KOPT-K1 (cell line): ENCODE measurements around the gene ARSK.
"Not testable (repeated sequence)": the region's sequence is repeated elsewhere in the genome, so short reads cannot be mapped to it uniquely, and the experiment has no call there.

Experiments used
- H3K27ac ChIP-seq: fragments of 200-600 bp; sonication (generic); 2 replicates; pipeline ENCODE4 v1.5.1; 2016; ENCODE audit warnings: antibody characterized with exemption, mild to moderate bottlenecking, low read depth, low read length; ENCODE audit not compliant: poor library complexity, severe bottlenecking
- H3K36me3 ChIP-seq: fragments of 200-600 bp; sonication (generic); 2 replicates; pipeline ENCODE4 v1.5.1; 2017; ENCODE audit warnings: antibody characterized with exemption, mild to moderate bottlenecking, low read length, moderate library complexity; ENCODE audit not compliant: insufficient read depth
- H3K9me3 ChIP-seq: fragments of 200-600 bp; sonication (generic); 2 replicates; pipeline ENCODE4 v1.5.1; 2017; ENCODE audit warnings: antibody characterized with exemption, low read length, mild to moderate bottlenecking; ENCODE audit not compliant: insufficient read depth, poor library complexity, severe bottlenecking

ARSK gene

DNA sequence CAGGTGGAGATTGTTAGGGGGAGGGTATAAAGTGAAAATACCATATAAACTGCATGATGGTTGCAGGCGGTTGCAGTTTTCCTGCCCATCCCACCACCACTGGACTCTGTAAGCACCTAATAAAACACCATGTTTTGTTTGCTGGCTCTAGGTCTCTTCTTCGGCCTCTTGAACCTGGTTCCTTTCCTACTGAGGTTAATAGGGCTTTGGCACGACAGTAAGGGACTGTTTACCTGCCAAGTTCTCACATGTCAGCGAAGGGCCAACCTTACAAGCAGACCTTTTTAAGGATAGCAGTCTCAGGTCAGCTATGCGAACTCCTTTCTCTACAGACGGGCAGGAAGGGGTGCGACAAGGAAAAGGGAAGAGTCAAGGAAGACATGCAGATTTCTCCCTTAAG lies 88.3 kb downstream of the ARSK start:
- no peaks in the 10 kb centered on the region for H3K36me3 ChIP-seq
- no peak overlapping the region for H3K27ac ChIP-seq
- no peaks in the 10 kb centered on the region for H3K9me3 ChIP-seq

DNA sequence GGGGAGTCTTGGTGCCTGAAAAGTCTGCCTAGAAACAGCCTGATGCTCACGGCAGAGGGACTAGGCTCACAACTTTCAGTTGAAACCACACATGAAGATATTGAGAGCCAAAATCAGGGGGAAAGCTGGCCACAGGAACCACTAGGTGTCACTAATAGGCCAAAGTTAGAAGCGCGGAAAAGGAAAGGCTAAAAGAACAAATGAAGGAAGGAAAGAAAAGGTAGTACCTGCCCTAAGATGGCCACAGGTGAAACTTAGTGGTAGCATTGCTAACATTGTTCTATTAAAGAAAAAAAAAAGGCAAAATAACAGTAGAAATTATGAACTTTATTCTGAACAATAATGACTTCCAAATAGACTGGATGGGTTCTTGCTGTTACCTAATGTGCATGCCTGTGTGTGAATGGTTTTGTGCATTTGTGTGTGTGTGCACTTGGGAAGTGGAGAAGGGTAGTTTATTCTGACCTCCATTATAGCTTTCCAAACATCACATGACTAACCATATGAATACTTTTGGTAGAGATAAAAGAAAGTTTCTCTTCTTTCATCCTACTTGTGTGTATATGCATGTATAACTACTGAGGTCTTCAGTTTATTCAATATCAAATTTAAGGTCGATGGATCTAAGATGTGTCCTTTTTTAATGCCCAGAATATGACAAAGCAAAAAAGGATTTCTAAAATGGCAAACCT lies 89.6 kb downstream of the ARSK start:
- no peaks in the 10 kb centered on the region for H3K36me3 ChIP-seq
- H3K9me3 ChIP-seq = no peaks in the 10 kb centered on the region
- peak overlapping the region; percentile 49 for H3K27ac ChIP-seq

DNA sequence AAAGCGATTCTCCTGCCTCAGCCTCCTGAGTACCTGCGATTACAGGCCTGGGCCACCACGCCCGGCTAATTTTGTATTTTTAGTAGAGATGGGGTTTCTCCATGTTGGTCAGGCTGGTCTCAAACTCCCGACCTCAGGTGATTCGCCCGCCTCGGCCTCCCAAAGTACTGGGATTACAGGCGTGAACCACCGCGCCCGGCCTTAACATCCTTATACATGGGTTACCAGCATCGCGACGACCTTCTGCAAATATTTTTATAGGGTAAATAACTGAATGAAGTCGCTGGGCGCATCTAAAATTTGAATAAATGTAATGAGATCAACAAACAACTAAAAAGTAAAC lies 91.3 kb downstream of the ARSK start:
- not testable (repeated sequence) for H3K36me3 ChIP-seq, H3K9me3 ChIP-seq
- H3K27ac ChIP-seq = peak overlapping the region; percentile 95

DNA sequence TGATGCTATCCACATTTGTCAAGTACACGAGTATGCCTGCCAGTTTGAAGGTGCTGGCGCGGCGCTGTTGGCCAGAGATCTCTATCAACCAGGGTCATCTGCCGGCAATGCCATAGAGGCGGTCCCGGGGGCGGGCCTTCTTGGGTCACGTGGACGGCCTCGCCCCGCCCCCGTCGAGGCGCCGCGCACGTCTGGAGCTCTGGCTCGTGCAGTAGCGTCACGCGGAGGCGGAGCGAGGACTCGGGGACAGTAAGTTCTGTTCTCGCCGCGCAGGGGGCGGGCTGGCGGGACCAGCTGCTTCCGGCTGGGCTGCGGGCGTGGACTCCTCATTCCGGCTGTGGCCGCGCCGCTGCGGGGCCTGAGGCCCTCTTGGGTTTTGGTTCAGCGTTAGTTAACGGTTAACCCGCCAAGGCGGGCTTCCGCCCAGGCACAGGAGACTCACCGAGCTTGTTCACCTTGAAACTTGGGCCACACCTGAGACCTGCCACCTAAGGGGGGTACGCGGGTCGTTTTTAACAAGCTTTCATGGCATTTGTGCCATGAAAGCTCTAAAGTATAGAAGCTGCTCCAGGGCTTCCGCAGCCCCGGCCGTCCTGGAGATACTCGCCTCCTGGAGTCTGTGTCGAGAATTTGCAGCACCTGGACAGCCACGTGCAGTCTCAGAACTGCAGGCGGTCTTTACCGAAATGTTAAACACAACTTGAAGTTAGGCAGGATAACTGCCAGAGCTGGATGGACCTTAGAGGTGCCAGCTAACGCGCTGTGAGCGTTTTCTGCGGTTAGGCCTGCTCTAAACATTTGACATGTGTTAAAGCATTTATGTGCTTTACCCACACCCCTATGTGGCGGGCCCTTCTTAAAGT lies 91.9 kb downstream of the ARSK start, which contains the start of gene RFESD:
RFESD (plus strand) TSS at position 209 of the 863 bp plus-strand sequence. CDS start 5,495 bp downstream, outside the sequence.
- Histone ChIP-seq H3K9me3 (no peaks in the 10 kb centered on the region), H3K36me3 (no peaks in the 10 kb centered on the region), H3K27ac (peak within 1 kb of the TSS; percentile 95)

DNA sequence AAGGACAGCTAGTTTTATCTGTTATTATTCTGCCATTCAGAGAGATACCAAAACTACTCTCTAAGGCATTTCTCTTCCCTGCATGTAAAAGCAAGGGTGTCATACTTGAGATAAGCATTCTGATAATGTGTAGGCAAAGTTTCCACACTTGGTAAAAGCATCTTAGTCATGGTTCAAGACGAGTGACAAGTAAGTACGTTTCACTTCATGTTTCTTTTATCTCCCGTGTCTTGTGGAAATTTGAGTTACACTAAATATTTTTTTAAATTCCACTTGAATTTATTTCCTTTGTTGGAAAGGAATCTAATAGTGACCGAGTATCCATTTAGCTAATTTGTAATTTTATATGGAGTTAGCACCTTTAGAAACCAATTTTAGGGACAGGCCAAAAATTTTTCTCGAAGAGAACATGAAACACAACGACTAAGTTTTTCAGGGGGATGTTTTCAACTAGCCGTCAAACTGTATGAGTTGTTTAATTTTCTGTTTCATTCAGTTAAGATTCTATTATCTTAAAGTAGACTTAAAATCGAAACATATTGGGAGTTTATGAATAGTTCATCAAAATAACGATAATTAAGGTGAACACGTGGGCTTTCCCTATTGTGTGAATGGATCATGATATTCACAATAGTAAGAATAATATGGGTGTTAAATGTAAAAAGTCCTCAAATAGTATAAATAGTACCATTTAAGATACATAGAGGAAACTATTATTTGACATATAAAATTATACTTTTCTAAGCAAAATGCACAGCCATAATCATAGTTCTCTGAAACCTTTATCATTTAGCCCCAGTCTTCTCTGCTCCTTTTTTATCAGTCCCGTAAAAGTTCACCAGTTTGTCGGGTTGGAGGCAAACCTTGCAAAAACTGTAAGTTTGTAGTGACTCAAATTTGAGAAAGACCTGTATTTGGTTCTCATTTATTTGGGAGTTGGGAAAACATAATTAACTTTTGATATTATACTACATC lies 93.3 kb downstream of the ARSK start:
- 0 out of 2 replicates have a peak, but pooled peaks cover 3% of the 10 kb centered on the region for H3K36me3 ChIP-seq
- H3K27ac ChIP-seq = peak overlapping the region; percentile 95

DNA sequence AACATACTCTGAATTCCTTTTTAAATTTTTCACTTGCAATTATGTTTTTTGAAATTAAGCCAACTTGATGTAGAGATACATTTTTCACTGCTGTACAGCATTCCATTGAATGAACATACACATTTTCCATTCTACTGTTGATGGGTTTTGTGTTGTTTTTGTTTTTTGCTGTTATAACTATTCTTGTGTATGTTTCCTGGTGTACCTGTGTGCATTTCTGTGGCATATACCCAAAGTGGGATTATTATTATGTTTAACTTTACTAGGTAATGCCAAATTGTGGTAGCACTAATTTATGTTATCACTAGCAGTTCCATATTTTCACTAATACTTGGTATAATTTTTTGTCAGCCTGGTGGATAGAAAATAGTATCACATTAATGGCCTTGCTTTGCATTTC lies 94.4 kb downstream of the ARSK start:
- H3K9me3 ChIP-seq = no peaks in the 10 kb centered on the region
- 0 out of 2 replicates have a peak, but pooled peaks cover 5% of the 10 kb centered on the region for H3K36me3 ChIP-seq
- H3K27ac ChIP-seq = no peak overlapping the region

More for the DNA sequence above, 93.3 kb downstream of the ARSK start:
- no peaks in the 10 kb centered on the region for H3K9me3 ChIP-seq

DNA sequence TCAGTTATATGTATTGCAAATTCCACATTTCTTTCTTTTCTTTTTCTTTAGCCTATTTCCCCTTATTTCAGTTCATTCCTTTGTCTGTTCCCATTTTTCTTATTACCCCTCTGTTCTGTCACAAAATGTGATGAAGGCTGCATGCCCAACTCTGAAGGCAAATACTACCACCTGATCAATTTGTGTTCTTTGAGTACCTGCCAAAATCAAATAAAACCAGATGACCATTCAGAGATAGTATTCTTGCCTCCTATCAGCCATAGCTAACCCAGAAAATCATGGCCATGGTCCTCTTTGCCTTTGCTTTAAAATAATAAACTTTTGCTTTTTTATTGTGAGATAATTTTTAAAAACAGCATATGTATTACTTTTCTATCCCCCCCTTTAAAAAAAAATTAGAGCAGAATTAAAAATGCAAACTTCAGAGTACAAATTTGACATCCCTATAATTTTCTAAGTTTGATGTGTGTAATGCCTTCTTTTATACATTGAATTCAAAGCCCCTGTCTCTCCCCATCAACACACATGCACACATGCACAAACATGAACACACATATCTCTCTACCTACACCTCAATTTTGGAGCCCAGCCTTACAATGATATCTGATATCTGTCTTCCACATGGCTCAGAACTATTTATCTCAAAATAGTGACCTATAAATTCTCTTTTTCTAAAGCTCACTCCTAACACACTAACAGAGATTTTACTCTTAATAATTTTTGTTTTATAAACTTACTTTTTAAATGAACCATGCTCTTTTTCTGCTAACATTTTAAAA lies 95.1 kb downstream of the ARSK start:
- Histone ChIP-seq H3K36me3 (0 out of 2 replicates have a peak, but pooled peaks cover 5% of the 10 kb centered on the region), H3K9me3 (no peaks in the 10 kb centered on the region), H3K27ac (no peak overlapping the region)

DNA sequence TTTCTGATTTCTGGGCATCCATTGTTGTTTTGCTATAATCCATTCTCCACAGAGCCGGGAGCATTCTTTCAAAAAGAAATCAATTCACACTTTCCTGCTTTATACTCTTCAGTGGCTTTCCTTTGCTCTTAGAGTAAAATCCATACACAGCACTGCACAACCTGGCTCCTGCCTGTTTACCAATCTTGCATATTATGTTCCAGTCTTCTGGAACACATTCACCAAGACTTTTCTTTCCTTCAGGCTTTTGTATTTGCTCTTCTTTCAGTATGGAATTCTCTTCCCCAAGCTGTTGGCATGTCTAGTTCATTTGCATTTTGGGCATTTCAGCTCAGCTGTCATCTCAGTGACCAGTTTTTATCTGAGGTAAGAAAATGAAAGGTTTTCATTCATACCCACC lies 97.9 kb downstream of the ARSK start:
- H3K36me3 ChIP-seq = 0 out of 2 replicates have a peak, but pooled peaks cover 5% of the 10 kb centered on the region
- no peaks in the 10 kb centered on the region for H3K9me3 ChIP-seq
- no peak overlapping the region for H3K27ac ChIP-seq

DNA sequence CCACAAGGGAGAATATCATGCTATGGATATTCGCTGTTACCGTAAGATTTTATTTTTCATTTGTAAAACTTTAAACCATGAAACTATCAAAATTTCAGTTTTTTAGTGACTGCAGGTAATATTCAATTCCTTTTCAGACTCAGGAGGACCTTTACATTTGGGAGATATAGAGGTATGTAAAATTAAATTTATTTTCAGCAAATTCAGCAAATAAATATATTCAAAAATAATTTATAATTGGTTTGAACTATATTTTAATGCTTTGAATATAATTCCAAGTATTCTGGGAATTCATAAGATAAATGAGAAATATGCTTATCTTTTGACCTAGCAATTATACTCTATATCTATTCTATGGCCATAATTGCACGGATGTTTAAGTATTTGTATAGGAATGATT lies 99.3 kb downstream of the ARSK start:
- H3K36me3 ChIP-seq = 0 out of 2 replicates have a peak, but pooled peaks cover 5% of the 10 kb centered on the region
- no peaks in the 10 kb centered on the region for H3K9me3 ChIP-seq
- H3K27ac ChIP-seq = no peak overlapping the region
